ENCODE data around the gene GALR1. TPM values are rescaled to one million over a fixed set of nuclear protein-coding genes. Genes with fewer than 3 reads are reported as not detected.

GALR1 gene
- total RNA-seq, 1 experiment from 2014 or later: not detected

- no peak overlapping the region for H3K4me3 Mint-ChIP-seq (ENCODE audit: unreplicated experiment)
Observed at GRCh38 chr18:77209587-77209986, 40.1 kb upstream of the GALR1 start.

GRCh38 chr18:77210249-77210648 lies 39.4 kb upstream of the GALR1 start:
- no peaks in the 10 kb centered on the region for H3K36me3 ChIP-seq (ENCODE audit: control insufficient read depth, insufficient read depth, low read length)
- TF ChIP-seq CTCF (IDR thresholded peaks at IDR 0.05; ENCODE audit: insufficient read depth in 1 of 2, low read depth in 1 of 2, low read length in 1 of 2, severe bottlenecking in 1 of 2, unreplicated experiment in 1 of 2): no peak
- no TSS peak for BruUV-seq (replicated peaks)
- no peaks in the 10 kb centered on the region for H3K27me3 ChIP-seq (replicated peaks; ENCODE audit: control insufficient read depth, insufficient read depth, low read length)
- Mint-ChIP-seq H3K27me3 (ENCODE audit: insufficient read depth, unreplicated experiment) (peaks cover under 1% of the 10 kb centered on the region), H3K27ac (ENCODE audit: unreplicated experiment) (no peak overlapping the region), H3K4me3 (ENCODE audit: unreplicated experiment) (no peak overlapping the region), H3K9me3 (ENCODE audit: unreplicated experiment) (no peaks in the 10 kb centered on the region), H3K36me3 (ENCODE audit: insufficient read depth, unreplicated experiment) (no peaks in the 10 kb centered on the region), H3K4me1 (ENCODE audit: low read depth, unreplicated experiment) (no peaks in the 10 kb centered on the region)
- POLR2A ChIA-PET: no interaction called here
- CTCF ChIA-PET: no interaction called here
- no peak overlapping the region for H3K4me3 ChIP-seq (ENCODE audit: low read depth, low read length)
- H3K4me1 ChIP-seq: no peaks in the 10 kb centered on the region
- no peaks in the 10 kb centered on the region for H3K9me3 ChIP-seq
- no peak for DNase-seq
- intact Hi-C loops (cut with micrococcal nuclease; ENCODE audit: unreplicated experiment): loop anchor here (5.0 kb wide), 1 partner anchor 78 kb away; the partner anchor contains the start of gene MBP

More at GRCh38 chr18:77209587-77209986, 40.1 kb upstream of the GALR1 start:
- Mint-ChIP-seq H3K9me3 (ENCODE audit: unreplicated experiment) (no peaks in the 10 kb centered on the region), H3K27ac (ENCODE audit: unreplicated experiment) (no peak overlapping the region), H3K27me3 (ENCODE audit: insufficient read depth, unreplicated experiment) (peaks cover 5% of the 10 kb centered on the region), H3K36me3 (ENCODE audit: insufficient read depth, unreplicated experiment) (no peaks in the 10 kb centered on the region), H3K4me1 (ENCODE audit: low read depth, unreplicated experiment) (no peaks in the 10 kb centered on the region)
- ChIA-PET CTCF (no interaction called here), POLR2A (no interaction called here)
- intact Hi-C loops (cut with micrococcal nuclease; ENCODE audit: unreplicated experiment): no loop called here
- no peak for DNase-seq
- no peak for TF ChIP-seq CTCF (IDR thresholded peaks at IDR 0.05; ENCODE audit: insufficient read depth in 1 of 2, low read depth in 1 of 2, low read length in 1 of 2, severe bottlenecking in 1 of 2, unreplicated experiment in 1 of 2)
- H3K27me3 ChIP-seq (replicated peaks; ENCODE audit: control insufficient read depth, insufficient read depth, low read length): no peaks in the 10 kb centered on the region
- BruUV-seq (replicated peaks): no TSS peak
- no peaks in the 10 kb centered on the region for H3K9me3 ChIP-seq
- no peak overlapping the region for H3K4me3 ChIP-seq (ENCODE audit: low read depth, low read length)
- H3K36me3 ChIP-seq (ENCODE audit: control insufficient read depth, insufficient read depth, low read length): no peaks in the 10 kb centered on the region
- H3K4me1 ChIP-seq: no peaks in the 10 kb centered on the region

DNA sequence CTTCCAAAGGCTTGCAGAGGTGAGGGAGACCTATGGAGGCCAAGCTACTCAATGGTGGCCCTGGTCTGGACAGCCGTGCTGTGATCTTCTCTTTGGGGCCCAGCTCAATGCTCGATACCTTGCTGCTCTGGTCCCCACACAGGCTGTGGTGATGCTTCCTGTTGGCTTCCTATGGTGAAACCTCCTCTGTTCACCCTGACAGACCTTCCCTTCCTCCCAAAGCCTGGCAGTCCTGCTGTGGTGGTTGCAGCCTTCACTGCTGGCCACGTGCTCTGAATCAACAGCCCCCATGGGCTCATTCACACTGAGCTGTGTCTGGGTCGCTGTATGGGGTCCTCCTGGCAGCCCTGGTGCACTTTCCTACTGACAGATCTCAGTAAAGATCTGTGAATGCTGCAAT lies 31.0 kb upstream of the GALR1 start:
- ChIA-PET POLR2A (no interaction called here), CTCF (no interaction called here)
- H3K4me1 Mint-ChIP-seq (ENCODE audit: low read depth, unreplicated experiment): no peaks in the 10 kb centered on the region
- H3K4me3 Mint-ChIP-seq (ENCODE audit: unreplicated experiment): no peak overlapping the region
- H3K27me3 ChIP-seq (replicated peaks; ENCODE audit: control insufficient read depth, insufficient read depth, low read length): no peaks in the 10 kb centered on the region
- no peaks in the 10 kb centered on the region for H3K9me3 ChIP-seq
- H3K36me3 Mint-ChIP-seq (ENCODE audit: insufficient read depth, unreplicated experiment): no peaks in the 10 kb centered on the region
- no peaks in the 10 kb centered on the region for H3K36me3 ChIP-seq (ENCODE audit: control insufficient read depth, insufficient read depth, low read length)
- no peaks in the 10 kb centered on the region for H3K27me3 Mint-ChIP-seq (ENCODE audit: insufficient read depth, unreplicated experiment)
- no peaks in the 10 kb centered on the region for H3K4me1 ChIP-seq
- no peak for DNase-seq
- no peaks in the 10 kb centered on the region for H3K9me3 Mint-ChIP-seq (ENCODE audit: unreplicated experiment)
- H3K27ac Mint-ChIP-seq (ENCODE audit: unreplicated experiment): no peak overlapping the region
- TF ChIP-seq CTCF (IDR thresholded peaks at IDR 0.05; ENCODE audit: insufficient read depth in 1 of 2, low read depth in 1 of 2, low read length in 1 of 2, severe bottlenecking in 1 of 2, unreplicated experiment in 1 of 2): no peak
- intact Hi-C loops (cut with micrococcal nuclease; ENCODE audit: unreplicated experiment): no loop called here
- no peak overlapping the region for H3K4me3 ChIP-seq (ENCODE audit: low read depth, low read length)
- BruUV-seq (replicated peaks): no TSS peak

Measured in Caco-2 (cell line).